LNCaP clone FGC (cell line): ENCODE results near the gene GPR55.

ENCODE experiments used
- DNase-seq: peaks from one replicate; pipeline ENCODE4 v3.0.0-alpha.2; 2011; ENCODE audit warnings: low read depth
- H3K4me3 ChIP-seq: 2 replicates; pipeline ENCODE4 v1.5.1; 2011; ENCODE audit warnings: mild to moderate bottlenecking, low read depth, low read length, control low read depth
- CTCF ChIP-seq: IDR thresholded peaks from 2 replicates; pipeline ENCODE4 v1.5.1; 2012; ENCODE audit warnings: mild to moderate bottlenecking; ENCODE audit not compliant: control insufficient read depth, insufficient read depth; ENCODE audit errors: extremely low read depth

The GPR55 gene

GRCh38 chr2:230864605-230865306, 60.3 kb downstream of the GPR55 start, which contains the start of gene ITM2C:
Gene ITM2C, plus strand, starts transcription at chr2:230864942. Its CDS starts 84 bp downstream, at chr2:230865026.
- H3K4me3 ChIP-seq = peak within 1 kb of the TSS; percentile 64
- peak; percentile 59 for TF ChIP-seq CTCF
- DNase-seq = no peak

GRCh38 chr2:230864122-230864604, 60.9 kb downstream of the GPR55 start:
- DNase-seq = no peak
- H3K4me3 ChIP-seq = peak overlapping the region; percentile 64
- TF ChIP-seq CTCF = no peak

- no peak for DNase-seq
- TF ChIP-seq CTCF = no peak
- H3K4me3 ChIP-seq = no peak overlapping the region
These were observed 61.5 kb downstream of the GPR55 start for GRCh38 chr2:230863442-230864121.

DNA sequence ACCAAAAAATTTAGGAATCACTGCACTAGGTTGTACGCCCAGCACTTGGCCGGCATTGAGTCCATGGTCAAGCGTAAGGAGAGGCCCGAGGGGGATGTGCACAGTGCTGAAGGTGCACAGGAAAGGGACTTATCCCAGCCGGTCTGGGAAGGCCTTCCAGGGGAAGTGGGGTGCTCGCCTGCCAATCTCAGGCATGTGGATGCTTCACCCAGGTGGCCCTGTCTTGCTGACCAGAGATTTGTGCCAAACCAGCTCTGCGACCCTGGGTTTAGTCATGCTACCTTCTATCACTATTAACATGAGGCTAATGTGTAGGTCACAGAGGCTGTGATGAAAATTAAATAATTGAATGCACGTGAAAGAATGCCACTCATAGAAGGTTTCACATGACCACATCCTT, 62.0 kb downstream of the GPR55 start:
- H3K4me3 ChIP-seq = no peak overlapping the region
- DNase-seq = no peak
- no peak for TF ChIP-seq CTCF

- no peak for DNase-seq
- TF ChIP-seq CTCF = no peak
These were observed 62.8 kb downstream of the GPR55 start for GRCh38 chr2:230862292-230862691.

DNA sequence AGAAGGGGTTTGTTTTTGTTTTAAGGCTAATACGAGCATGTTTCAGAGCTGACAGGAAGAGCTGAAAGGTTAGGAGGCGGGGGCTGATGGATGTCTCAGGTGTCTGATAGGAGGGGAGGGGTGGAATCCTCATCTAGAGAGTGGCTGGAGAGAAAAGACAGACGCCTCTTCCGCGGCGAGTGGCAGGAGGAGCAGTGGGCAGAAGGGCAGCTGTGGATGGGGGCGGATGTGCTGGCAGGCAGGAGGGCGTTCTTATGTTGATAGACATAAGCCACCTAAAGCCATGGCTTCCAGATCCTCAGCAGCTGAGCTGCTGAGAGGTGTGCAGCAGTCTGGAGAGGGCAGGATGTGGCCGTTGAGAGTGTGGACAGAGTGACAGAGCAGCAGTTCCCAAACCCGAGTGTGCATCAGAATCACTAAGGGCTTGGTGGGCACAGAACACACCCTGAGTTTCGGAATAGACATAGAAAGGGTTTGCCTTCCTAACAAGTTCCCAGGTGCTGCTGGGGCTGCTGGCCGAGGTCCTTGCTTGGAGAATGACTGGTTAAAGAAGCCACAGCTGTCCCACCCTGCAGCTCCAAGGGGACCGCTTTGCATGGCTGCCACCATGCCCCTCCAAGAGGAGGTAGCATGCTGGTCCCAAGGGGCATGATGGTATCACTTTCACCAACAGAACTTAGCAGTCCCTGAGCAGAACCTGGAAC, 63.3 kb downstream of the GPR55 start:
- no peak for TF ChIP-seq CTCF
- no peak for DNase-seq
- no peak overlapping the region for H3K4me3 ChIP-seq

More at GRCh38 chr2:230862292-230862691, 62.8 kb downstream of the GPR55 start:
- H3K4me3 ChIP-seq = no peak overlapping the region
